GM10248 (cell line): ENCODE results near the gene GFOD1.
"Not testable (repeated sequence)": the region's sequence is repeated elsewhere in the genome, so short reads cannot be mapped to it uniquely, and the experiment has no call there.

Experiments used
- CTCF ChIA-PET: fragments of 300-600 bp; sonication (Branson Sonifier 250); formaldehyde crosslinking; extraction: SDS; loops from one replicate; lab custom pipeline; 2021; ENCODE audit warnings: antibody characterized with exemption; lab: Yijun Ruan, JAX
- POLR2A ChIA-PET: fragments of 350-650 bp; sonication (Branson Sonifier 250); formaldehyde crosslinking; extraction: SDS; loops from one replicate; lab custom pipeline; 2020; ENCODE audit warnings: antibody characterized with exemption; lab: Yijun Ruan, JAX
- DNase-seq: peaks from one replicate; pipeline ENCODE4 v3.0.0; 2012; ENCODE audit errors: extremely low spot score
- CTCF ChIP-seq: IDR thresholded peaks from 2 replicates; pipeline ENCODE4 v1.5.1; 2012; ENCODE audit warnings: mild to moderate bottlenecking, low read depth; ENCODE audit errors: extremely low read depth, missing control alignments, control extremely low read depth

The GFOD1 gene

GRCh38 chr6:13444604-13445003 lies 42.8 kb downstream of the GFOD1 start:
- TF ChIP-seq CTCF = no peak
- ChIA-PET POLR2A (interaction anchor here (0.7 kb wide), 1 partner anchor 18 kb away, joined by 5 read pairs; no protein-coding TSS in a partner anchor), CTCF (interaction anchor here (1.4 to 2.3 kb wide), 5 partner anchors 9 to 52 kb away, joined by 3 to 9 read pairs (median 6); no protein-coding TSS in a partner anchor)
- no peak for DNase-seq

- not testable (repeated sequence) for DNase-seq
- POLR2A ChIA-PET = interaction anchor here (0.7 kb wide), 1 partner anchor 19 kb away, joined by 5 read pairs; no protein-coding TSS in a partner anchor
- CTCF ChIA-PET = interaction anchor here (1.5 to 2.3 kb wide), 4 partner anchors 8 to 15 kb away, joined by 3 to 9 read pairs (median 6); no protein-coding TSS in a partner anchor
Measured at GRCh38 chr6:13443978-13444377, 43.4 kb downstream of the GFOD1 start.

- TF ChIP-seq CTCF = no peak
- no peak for DNase-seq
- ChIA-PET POLR2A (no interaction called here), CTCF (interaction anchor here (1.2 to 3.1 kb wide), 4 partner anchors 10 to 35 kb away, joined by 3 to 12 read pairs (median 4); no protein-coding TSS in a partner anchor)
Measured at GRCh38 chr6:13441778-13442177, 45.6 kb downstream of the GFOD1 start.

GRCh38 chr6:13439644-13440043 lies 47.8 kb downstream of the GFOD1 start:
- POLR2A ChIA-PET = no interaction called here
- no peak for DNase-seq
- no peak for TF ChIP-seq CTCF
- CTCF ChIA-PET = interaction anchor here (0.9 to 2.0 kb wide), 5 partner anchors 9 to 44 kb away, joined by 3 to 7 read pairs (median 4); no protein-coding TSS in a partner anchor

GRCh38 chr6:13438126-13438525 lies 49.3 kb downstream of the GFOD1 start:
- CTCF ChIA-PET = interaction anchor here (0.6 to 1.6 kb wide), 6 partner anchors 8 to 257 kb away, joined by 3 to 5 read pairs (median 4); partner anchors contain the start of gene SIRT5

GRCh38 chr6:13437218-13437996 lies 50.0 kb downstream of the GFOD1 start:
- no peak for DNase-seq
- CTCF ChIA-PET = interaction anchor here (0.8 to 1.6 kb wide), 8 partner anchors 9 to 178 kb away, joined by 3 to 5 read pairs (median 4); partner anchors contain the start of genes NOL7 and SIRT5
- POLR2A ChIA-PET = no interaction called here
- TF ChIP-seq CTCF = no peak

More at GRCh38 chr6:13438126-13438525, 49.3 kb downstream of the GFOD1 start:
- POLR2A ChIA-PET = no interaction called here
- DNase-seq = no peak
- TF ChIP-seq CTCF = no peak
